Measurements from ENCODE around the gene TCHP.

Gene TCHP

GRCh38 chr12:109947521-109947920 is 47.4 kb downstream of the TCHP start:
- DNase-seq (no peak), ATAC-seq (replicated peaks) (peak; percentile 36 to 40)
- Mint-ChIP-seq H3K36me3 (peaks cover 45 to 61% of the 10 kb centered on the region in 2 donors), H3K27me3 (no peaks in the 10 kb centered on the region), H3K27ac (peak overlapping the region; percentile 84), H3K9me3 (no peaks in the 10 kb centered on the region), H3K4me1 (peaks cover 30 to 49% of the 10 kb centered on the region in 2 donors), H3K4me3 (peak overlapping the region; percentile 4 to 6)

DNA sequence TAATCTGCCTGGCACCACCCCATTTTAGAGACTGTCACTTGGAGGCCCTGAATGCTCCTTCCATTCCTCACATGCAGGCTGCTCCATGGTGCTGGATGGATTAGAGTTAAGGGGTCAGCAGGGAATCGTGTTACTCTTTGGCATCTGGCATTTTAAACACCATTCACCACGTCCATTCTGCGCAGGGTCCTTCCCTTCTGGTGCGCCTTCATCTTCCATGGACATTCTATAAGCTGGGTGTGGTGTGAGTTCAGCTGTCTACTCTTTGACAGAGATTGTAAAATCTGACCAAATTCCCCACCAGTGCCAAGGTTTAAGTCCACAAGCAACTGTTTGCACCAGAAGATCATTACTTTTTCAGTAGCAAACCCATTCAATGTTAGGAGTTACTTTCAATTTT is 48.3 kb downstream of the TCHP start:
- H3K4me3 Mint-ChIP-seq, result peak overlapping the region in 1 of 2 donors; percentile 53
- peak overlapping the region; percentile 59 for H3K27ac Mint-ChIP-seq
- peaks cover 37 to 57% of the 10 kb centered on the region in 2 donors for H3K4me1 Mint-ChIP-seq
- ATAC-seq (replicated peaks) (no peak), DNase-seq (no peak)
- H3K36me3 Mint-ChIP-seq, result peaks cover 49 to 70% of the 10 kb centered on the region in 2 donors
- H3K9me3 Mint-ChIP-seq, result no peaks in the 10 kb centered on the region
- H3K27me3 Mint-ChIP-seq, result no peaks in the 10 kb centered on the region

DNA sequence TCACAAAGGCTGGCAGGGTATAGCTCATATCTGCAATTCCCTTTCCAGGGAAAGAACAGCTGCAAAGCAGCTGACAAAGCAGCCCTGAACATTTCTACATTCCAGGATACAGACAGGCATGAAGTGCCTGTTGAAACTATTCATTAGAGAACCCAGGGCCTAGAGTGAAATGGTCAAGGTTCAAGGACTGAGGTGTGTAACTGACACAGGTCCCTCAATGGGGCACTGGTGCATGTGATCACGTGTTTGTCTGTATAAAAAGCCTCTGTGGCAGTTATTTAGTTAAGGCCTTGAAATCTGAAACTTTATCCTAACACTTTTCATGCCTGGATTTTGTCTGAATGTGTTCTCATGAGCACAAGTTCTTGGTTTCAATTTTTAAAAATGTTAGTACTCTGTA is 49.0 kb downstream of the TCHP start:
- no peak for DNase-seq
- Mint-ChIP-seq H3K27ac (no peak overlapping the region), H3K4me3 (no peak overlapping the region), H3K9me3 (no peaks in the 10 kb centered on the region), H3K27me3 (no peaks in the 10 kb centered on the region), H3K36me3 (peaks cover 52 to 72% of the 10 kb centered on the region in 2 donors), H3K4me1 (peaks cover 39 to 60% of the 10 kb centered on the region in 2 donors)
- ATAC-seq (replicated peaks), result no peak

DNA sequence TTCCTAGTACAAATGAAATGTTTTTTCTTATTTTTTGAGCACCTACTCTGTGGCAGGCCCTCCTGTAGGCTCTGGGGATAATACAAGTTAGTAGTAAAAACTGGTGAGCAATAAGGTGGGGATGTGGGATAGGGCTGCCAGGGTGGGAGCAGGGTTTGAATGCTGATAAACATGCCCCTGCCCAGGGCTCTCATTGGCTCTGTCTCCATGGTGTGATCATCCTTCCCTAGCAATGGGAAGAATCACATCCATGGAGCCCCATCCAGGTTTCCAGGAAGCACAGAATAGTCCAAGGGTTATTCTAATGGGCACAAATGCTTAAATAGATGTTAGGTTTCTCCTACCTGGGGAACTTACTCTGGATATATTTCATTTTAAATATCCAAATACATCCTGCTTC is 50.6 kb downstream of the TCHP start:
- DNase-seq (no peak), ATAC-seq (replicated peaks) (no peak)

GRCh38 chr12:109951136-109951535 is 51.1 kb downstream of the TCHP start:
- Mint-ChIP-seq H3K36me3 (peaks cover 47 to 73% of the 10 kb centered on the region in 2 donors), H3K27me3 (no peaks in the 10 kb centered on the region), H3K4me3 (no peak overlapping the region), H3K4me1 (peaks cover 37 to 52% of the 10 kb centered on the region in 2 donors), H3K27ac (peak overlapping the region; percentile 44), H3K9me3 (no peaks in the 10 kb centered on the region)
- DNase-seq (no peak), ATAC-seq (replicated peaks) (no peak)

More for the DNA sequence above, 50.6 kb downstream of the TCHP start:
- no peaks in the 10 kb centered on the region for H3K27me3 Mint-ChIP-seq
- peak overlapping the region; percentile 44 for H3K27ac Mint-ChIP-seq
- no peak overlapping the region for H3K4me3 Mint-ChIP-seq
- peaks cover 37 to 52% of the 10 kb centered on the region in 2 donors for H3K4me1 Mint-ChIP-seq
- H3K9me3 Mint-ChIP-seq, result no peaks in the 10 kb centered on the region
- peaks cover 47 to 71% of the 10 kb centered on the region in 2 donors for H3K36me3 Mint-ChIP-seq

DNA sequence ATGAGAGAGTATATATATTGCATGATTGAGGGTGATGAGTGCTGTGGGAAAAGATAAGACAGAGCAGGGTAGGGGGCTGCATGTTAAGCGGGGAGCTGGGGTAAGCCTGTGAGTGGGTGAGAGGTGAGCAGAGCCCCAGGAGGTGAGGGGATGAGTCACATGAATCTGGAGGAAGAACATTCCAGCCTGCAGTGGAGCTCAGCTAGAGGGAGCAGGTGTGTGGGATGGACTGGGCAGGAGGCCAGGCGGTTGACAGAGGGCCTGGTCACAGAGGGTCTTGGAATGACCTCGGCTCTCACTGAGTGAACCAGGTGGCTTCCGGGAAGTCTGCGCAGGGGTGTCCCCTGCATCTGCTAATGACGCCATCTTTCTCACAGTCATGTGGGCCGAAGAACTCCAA is 51.7 kb downstream of the TCHP start:
- H3K9me3 Mint-ChIP-seq, result no peaks in the 10 kb centered on the region
- peak overlapping the region; percentile 26 for H3K27ac Mint-ChIP-seq
- peaks cover 44 to 73% of the 10 kb centered on the region in 2 donors for H3K36me3 Mint-ChIP-seq
- H3K27me3 Mint-ChIP-seq, result no peaks in the 10 kb centered on the region
- DNase-seq (no peak), ATAC-seq (replicated peaks) (no peak)
- peaks cover 33 to 48% of the 10 kb centered on the region in 2 donors for H3K4me1 Mint-ChIP-seq
- no peak overlapping the region for H3K4me3 Mint-ChIP-seq

DNA sequence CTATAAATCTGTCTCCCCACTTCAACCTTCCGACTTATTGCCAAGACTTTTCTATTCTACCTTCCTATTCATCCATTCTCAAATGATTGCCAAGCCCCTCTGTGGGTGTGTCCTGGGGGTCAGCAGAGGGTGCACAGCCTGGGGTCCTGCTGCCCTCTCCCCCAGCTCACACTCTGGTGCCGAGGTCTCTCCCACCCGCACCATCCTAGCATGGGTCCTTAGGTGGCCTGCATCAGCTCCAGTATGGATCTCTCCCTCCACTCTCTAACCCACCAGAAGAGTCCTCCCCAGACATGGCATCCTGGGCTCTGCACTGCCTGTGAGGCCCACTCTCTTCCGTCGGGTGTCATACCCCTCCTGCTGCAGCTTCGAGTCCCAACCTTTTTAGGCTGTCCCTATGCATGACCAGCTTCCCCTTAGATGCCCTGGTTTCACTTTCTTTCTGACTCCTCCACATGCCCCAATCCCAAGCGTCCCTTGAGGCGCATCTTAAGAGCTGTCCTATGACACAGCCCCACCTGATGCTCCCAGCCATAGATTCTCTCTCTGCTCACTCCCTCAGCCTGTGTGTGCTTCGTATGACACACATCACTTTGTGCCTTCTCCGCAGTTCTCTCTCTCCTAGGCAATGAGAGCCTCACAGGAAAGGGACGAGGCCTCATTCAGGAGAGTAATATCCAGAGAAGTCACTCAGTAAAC is 52.2 kb downstream of the TCHP start:
- Mint-ChIP-seq H3K4me1 (peaks cover 28 to 42% of the 10 kb centered on the region in 2 donors), H3K9me3 (no peaks in the 10 kb centered on the region), H3K27me3 (no peaks in the 10 kb centered on the region), H3K4me3 (peak overlapping the region; percentile 9 to 36), H3K36me3 (peaks cover 42 to 71% of the 10 kb centered on the region in 2 donors), H3K27ac (peak overlapping the region; percentile 92)
- DNase-seq (peak; percentile 32), ATAC-seq (replicated peaks) (peak; percentile 94 to 97)

GRCh38 chr12:109952873-109953272 is 52.8 kb downstream of the TCHP start:
- Mint-ChIP-seq H3K4me3 (peak overlapping the region in 1 of 2 donors; percentile 36), H3K4me1 (peaks cover 23 to 37% of the 10 kb centered on the region in 2 donors), H3K27ac (peak overlapping the region; percentile 92), H3K9me3 (no peaks in the 10 kb centered on the region), H3K27me3 (no peaks in the 10 kb centered on the region), H3K36me3 (peaks cover 39 to 66% of the 10 kb centered on the region in 2 donors)
- DNase-seq (no peak), ATAC-seq (replicated peaks) (no peak)

DNA sequence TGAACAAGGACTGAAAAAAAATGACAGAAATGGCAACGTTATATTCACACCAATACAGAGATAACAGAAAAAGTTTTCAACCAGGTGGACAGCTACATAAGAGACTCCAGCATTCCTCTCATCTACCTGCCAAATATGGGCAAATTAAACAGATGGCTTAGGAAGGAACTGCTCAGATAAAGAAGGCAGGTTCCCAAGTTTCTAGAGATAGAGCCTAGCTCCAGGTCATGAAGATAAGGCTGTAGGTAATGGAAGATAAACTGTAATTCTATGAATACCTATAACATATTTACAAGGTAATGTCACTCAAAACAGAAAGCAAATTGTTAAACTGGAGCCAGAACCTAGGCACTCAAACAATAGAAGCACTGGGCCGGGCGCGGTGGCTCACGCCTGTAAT is 53.6 kb downstream of the TCHP start:
- no peak for ATAC-seq (replicated peaks)
- H3K36me3 Mint-ChIP-seq, result peaks cover 34 to 66% of the 10 kb centered on the region in 2 donors

DNA sequence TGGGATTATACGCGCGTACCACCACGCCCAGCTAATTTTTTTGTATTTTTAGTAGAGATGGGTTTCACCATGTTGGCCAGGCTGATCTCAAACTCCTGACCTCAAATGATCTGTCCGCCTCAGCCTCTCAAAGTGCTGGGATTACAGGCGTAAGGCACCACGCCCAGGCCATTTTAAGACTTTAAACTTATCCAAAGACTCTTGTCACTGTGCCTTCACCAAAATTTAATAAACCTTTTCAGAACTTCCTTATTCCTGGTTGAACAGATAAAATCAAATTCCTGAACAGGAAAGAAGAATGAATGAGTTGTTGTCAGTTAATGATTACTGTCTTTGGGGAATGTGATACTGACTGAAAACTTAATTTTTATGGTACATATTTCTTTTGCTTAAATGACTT is 58.3 kb downstream of the TCHP start:
- Mint-ChIP-seq H3K4me3 (no peak overlapping the region), H3K4me1 (peaks cover 2 to 3% of the 10 kb centered on the region in 2 donors), H3K27ac (no peak overlapping the region), H3K27me3 (no peaks in the 10 kb centered on the region), H3K36me3 (peaks cover 19 to 45% of the 10 kb centered on the region in 2 donors), H3K9me3 (no peaks in the 10 kb centered on the region)
- DNase-seq, result no peak
- no peak for ATAC-seq (replicated peaks)

More for the DNA sequence above, 53.6 kb downstream of the TCHP start:
- Mint-ChIP-seq H3K27me3 (no peaks in the 10 kb centered on the region), H3K9me3 (no peaks in the 10 kb centered on the region), H3K4me3 (no peak overlapping the region), H3K27ac (peak overlapping the region; percentile 92), H3K4me1 (peaks cover 18 to 29% of the 10 kb centered on the region in 2 donors)
- DNase-seq, result no peak

DNA sequence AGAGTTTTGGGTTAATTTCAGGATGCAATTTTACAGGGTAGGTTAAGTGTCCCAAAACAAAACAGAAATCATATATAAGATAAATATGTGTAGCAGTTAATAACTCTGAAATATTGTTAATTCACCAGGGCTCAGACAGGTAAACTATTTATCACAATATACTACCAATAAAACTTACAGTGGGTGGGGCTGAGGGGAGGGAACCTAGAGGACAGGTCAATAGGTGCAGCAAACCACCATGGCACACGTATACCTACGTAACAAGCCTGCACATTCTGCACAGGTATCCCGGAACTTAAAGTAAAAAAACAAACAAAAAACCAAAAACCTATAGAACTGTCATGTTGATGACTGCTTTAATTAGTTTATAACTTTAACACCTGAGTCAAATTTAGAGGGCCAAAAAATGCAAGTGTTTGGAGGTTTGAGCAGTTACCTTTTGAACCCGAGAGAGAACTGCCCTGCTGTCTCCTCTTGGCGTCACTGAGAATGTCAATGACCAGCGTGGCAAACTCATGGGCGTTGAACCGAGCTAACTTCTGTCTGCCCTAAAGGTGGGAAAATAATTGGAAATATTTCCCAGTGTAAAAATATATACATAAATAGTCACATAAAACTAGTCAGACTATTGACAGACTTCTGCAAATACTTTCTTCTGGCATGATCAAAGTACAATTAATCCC is 59.5 kb downstream of the TCHP start:
- DNase-seq, result no peak
- H3K4me1 Mint-ChIP-seq, result no peaks in the 10 kb centered on the region
- H3K27ac Mint-ChIP-seq, result no peak overlapping the region
- no peak for ATAC-seq (replicated peaks)
- H3K36me3 Mint-ChIP-seq, result peaks cover 13 to 46% of the 10 kb centered on the region in 2 donors
- no peak overlapping the region for H3K4me3 Mint-ChIP-seq
- H3K27me3 Mint-ChIP-seq, result no peaks in the 10 kb centered on the region
- H3K9me3 Mint-ChIP-seq, result no peaks in the 10 kb centered on the region

DNA sequence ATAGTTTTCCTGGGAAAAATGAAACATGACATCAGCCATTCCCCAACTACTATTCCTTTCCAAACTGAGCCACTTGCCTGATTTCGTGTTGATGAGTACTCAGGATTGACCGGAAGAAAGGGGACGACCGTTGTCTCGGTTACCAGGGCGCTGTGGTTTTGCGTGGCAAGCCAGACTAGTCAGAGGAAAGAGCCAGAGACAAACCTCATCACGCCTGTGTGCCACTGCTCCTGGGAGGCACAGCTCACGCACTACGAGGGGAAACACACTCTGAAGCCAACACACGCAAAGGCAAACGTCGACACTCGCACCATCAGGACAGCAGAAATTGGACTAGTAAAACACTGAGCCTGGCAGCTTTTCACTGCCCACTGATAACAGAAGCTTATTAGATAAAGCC is 61.1 kb downstream of the TCHP start:
- ATAC-seq (replicated peaks) (no peak), DNase-seq (no peak)
- H3K9me3 Mint-ChIP-seq, result no peaks in the 10 kb centered on the region
- no peak overlapping the region for H3K4me3 Mint-ChIP-seq
- peaks cover 12 to 51% of the 10 kb centered on the region in 2 donors for H3K36me3 Mint-ChIP-seq
- no peaks in the 10 kb centered on the region for H3K4me1 Mint-ChIP-seq
- no peaks in the 10 kb centered on the region for H3K27me3 Mint-ChIP-seq
- peak overlapping the region; percentile 33 for H3K27ac Mint-ChIP-seq

DNA sequence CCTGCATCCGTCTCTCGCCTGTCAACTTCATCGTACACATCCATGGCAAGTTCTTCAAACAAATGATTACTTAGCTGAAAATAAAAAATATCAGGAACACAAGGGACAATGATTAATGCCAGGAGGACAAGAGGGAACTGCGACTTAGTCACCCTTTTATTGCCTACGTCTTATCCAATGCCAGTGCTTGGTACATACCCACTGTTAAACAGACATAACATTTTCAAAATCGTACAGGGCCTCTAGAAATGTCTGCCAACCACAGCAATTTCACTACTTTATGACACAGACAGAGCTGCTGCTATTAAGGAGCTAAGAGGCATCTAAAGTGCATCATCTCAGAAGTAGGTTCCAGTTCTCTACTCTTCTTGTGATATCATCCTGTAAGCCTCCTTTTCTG is 61.5 kb downstream of the TCHP start:
- no peak overlapping the region for H3K4me3 Mint-ChIP-seq
- H3K9me3 Mint-ChIP-seq, result no peaks in the 10 kb centered on the region
- no peak for ATAC-seq (replicated peaks)
- H3K27ac Mint-ChIP-seq, result no peak overlapping the region
- H3K4me1 Mint-ChIP-seq, result no peaks in the 10 kb centered on the region
- no peaks in the 10 kb centered on the region for H3K27me3 Mint-ChIP-seq
- peaks cover 15 to 51% of the 10 kb centered on the region in 2 donors for H3K36me3 Mint-ChIP-seq
- DNase-seq, result no peak

DNA sequence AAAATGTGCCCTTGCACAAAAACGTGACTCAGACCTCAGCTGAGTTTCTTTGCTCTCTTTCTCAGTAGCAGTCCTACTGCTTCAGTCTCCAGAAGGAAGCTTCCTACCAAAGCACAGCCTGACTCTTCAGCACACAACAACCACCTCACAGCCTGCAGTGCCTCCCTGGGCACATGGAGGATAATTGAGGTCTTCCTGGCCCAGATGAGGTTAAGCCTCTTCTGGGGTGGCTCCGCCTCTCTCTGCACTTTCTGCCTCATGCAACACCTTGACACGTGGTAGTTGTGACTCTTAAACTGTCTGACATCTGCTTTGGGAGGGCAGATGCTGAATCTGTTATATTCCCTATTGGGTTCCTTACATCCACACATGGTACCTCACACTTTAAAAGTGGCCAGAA is 62.3 kb downstream of the TCHP start:
- no peaks in the 10 kb centered on the region for H3K9me3 Mint-ChIP-seq
- H3K27me3 Mint-ChIP-seq, result no peaks in the 10 kb centered on the region
- H3K4me1 Mint-ChIP-seq, result peaks cover 0 to 1% of the 10 kb centered on the region in 2 donors
- peaks cover 13 to 50% of the 10 kb centered on the region in 2 donors for H3K36me3 Mint-ChIP-seq
- H3K4me3 Mint-ChIP-seq, result no peak overlapping the region
- H3K27ac Mint-ChIP-seq, result no peak overlapping the region
- DNase-seq, result no peak
- ATAC-seq (replicated peaks), result no peak

- Mint-ChIP-seq H3K4me1 (peaks cover 3 to 8% of the 10 kb centered on the region in 2 donors), H3K36me3 (peaks cover 15 to 50% of the 10 kb centered on the region in 2 donors)
Observed at GRCh38 chr12:109963330-109963729, 63.3 kb downstream of the TCHP start.

More at GRCh38 chr12:109963330-109963729, 63.3 kb downstream of the TCHP start:
- Mint-ChIP-seq H3K4me3 (no peak overlapping the region), H3K27me3 (no peaks in the 10 kb centered on the region), H3K9me3 (no peaks in the 10 kb centered on the region), H3K27ac (peak overlapping the region; percentile 37)
- ATAC-seq (replicated peaks) (no peak), DNase-seq (no peak)
